GM19351 (cell line): ENCODE measurements around the gene KLHL2.
"Not testable (repeated sequence)": the region's sequence is repeated elsewhere in the genome, so short reads cannot be mapped to it uniquely, and the experiment has no call there.

ENCODE experiments used
- ATAC-seq: cut with Tn5 transposase; IDR thresholded peaks from one replicate; pipeline ENCODE4 v1.9.1; 2021; ENCODE audit warnings: mild to moderate bottlenecking, moderate library complexity; ENCODE audit not compliant: unreplicated experiment

The KLHL2 gene

DNA sequence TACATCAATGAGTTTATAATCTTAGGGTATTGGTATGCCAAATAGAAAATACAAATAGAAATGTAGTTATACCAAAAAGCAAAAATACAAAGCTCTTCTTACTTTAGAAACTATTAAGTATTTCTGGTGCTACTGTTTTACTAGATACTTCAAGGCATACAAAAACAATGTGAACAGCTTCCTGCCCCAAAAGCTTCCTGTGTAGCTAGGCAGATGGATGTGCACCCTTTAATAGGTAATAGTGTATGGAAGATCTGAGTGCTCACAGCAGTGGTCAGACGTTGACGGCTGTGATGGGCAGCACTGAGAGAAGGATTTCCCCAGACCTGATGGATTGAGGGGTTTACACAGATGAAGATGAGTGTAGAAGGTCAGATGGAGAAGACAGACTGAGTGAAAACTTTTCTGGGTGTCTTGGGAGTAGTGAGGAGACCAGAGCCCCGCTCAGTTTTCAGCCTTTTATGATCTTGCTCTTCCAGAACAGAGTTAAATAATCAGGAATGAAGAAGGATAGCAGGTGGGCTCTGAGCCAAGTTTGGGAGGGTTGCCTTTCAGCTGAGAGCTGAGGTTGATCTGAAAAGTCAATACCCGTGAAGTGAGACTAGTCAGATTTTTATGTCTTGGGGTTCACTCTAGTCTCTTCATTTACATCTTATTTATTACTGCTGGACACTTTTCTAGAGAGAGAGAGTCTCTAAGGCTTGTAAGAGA is 22.3 kb downstream of the KLHL2 start:
- ATAC-seq = not testable (repeated sequence)

DNA sequence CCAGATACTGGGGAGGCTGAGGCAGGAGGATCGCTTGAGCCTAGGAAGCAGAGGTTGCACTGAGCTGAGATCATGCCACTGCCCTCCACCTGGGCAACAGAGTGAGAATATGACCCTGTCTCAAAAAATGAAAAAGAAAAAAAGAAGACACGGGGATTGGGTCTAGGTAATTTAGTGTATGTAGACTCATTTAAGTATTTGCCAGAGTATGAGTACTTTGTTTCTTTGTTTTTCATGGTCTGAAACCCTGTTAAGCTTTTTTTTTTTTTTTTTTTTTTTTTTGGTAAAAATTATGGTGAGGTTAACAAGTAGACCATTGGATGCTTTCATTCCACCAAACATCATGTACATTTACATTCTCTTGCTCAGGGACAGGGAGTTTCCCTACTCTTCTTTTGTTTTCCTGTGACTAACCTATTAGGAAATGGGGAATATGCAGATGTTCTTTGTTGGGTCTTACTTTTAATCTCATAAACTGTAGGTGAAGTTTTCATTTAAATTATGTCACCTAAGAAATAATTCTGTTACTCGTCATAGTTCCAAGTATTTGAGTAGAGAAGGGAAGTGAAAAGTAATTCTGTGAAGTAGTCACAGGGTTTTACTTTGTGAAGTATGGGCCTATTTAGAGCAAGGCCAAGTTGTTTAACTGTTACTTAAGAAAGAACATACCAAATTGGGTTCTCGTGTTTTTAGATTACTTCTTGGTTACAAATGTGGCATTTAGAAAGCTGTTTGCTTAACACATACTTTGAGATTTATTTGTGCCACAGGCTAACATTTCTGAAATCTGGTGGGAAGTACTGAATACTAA is 25.5 kb downstream of the KLHL2 start:
- peak; percentile 78 for ATAC-seq

DNA sequence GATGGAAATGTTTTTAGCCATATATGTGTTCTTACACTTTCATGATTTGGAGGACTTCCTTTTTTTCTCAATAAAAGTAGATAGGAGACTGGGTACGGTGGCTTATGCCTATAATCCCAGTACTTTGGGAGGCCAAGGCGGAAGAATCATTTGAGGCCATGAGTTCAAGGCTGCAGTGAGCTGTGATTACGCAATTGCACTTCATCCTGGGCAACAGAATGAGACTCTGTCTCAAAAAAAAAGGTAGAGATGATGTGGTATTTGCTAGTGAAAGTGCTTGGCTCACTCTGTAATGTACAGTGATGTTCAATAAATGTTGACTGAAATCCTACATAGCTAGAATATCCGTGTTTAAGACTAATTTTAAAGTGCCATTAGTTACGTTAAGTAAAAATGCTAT is 27.4 kb downstream of the KLHL2 start:
- ATAC-seq = no peak

DNA sequence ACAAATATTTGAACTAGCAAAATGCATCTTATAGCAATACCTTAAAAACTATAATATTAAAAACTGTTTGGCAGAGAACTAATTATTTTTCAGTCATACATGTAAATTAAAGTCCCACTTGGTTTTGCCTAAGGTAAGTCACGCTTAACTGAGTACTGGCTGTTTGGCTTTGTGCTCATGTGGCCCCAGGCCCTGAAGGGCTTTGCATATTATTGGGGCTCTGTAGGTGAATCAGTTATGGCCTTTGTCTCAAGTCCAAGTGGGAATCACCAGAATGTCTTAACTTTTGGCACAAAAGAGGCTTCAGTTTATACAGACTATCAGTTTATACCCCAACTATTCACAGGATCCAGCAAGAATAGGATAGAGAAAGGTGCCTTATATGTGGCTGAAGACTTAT is 29.5 kb downstream of the KLHL2 start:
- ATAC-seq = not testable (repeated sequence)

DNA sequence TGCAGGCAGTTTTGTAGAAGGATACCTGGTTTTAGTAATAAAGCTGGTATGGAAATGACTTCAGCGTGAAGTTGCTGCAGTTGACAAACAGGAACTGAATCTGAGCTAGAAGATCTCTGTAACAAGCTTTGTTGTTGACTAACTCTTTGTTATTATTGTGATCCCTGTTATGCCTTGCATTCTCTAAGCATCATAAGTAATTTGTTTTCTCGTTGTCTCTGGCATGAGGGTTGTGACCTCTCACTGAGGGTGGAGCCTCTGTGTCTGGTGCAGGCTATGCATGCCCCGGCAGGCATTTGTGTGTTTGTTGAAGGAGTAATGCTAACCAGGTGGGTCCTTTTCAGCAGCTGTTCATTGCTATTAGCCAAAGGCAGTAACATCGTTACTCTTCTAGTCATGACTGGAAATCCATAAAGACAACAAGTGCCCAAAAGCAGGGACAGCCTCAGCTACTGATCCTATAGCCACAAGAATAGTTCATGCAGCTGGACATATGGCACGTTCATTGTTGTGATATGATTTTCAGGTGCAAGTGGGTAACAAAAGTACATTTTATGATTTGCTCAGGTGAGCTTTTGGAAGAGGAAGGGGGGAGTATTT is 30.8 kb downstream of the KLHL2 start:
- peak; percentile 71 for ATAC-seq

DNA sequence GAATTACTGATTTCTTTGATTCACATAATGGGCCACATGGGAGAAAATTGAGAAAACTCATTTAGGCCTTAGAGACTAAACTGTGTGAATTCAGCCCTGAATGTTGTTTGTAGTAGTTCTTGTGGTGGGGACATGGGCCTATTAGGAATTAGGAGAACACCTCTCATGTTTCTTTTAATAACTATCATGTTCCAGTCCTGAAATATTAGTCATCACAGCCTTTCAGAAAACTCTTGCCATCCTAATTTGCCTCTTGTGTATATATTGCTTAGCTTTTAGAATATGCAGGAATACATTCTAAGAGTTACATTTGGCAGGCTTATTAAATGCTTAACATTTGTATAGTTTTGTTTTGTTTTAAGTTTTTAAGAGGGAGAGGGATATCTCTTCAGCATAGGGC is 33.4 kb downstream of the KLHL2 start:
- peak; percentile 36 for ATAC-seq

DNA sequence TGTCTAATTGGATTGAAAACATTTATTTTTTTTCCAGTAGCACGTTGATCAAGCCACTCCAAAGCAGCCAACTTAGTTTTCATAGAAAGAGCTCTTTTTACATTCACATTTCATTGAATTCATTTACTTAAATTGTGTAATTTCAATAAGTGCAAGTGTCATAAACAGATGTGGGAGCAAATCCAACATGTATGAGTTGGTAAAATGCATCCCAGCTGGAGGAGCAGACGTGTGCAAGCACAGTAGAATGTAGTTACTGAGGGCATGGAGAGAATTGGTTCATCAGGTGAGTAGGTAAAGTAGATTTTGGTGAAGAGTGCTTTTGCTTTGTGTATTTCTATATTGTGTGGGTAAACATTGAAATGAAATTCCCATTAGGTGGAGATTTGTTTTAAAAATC is 36.8 kb downstream of the KLHL2 start:
- not testable (repeated sequence) for ATAC-seq

DNA sequence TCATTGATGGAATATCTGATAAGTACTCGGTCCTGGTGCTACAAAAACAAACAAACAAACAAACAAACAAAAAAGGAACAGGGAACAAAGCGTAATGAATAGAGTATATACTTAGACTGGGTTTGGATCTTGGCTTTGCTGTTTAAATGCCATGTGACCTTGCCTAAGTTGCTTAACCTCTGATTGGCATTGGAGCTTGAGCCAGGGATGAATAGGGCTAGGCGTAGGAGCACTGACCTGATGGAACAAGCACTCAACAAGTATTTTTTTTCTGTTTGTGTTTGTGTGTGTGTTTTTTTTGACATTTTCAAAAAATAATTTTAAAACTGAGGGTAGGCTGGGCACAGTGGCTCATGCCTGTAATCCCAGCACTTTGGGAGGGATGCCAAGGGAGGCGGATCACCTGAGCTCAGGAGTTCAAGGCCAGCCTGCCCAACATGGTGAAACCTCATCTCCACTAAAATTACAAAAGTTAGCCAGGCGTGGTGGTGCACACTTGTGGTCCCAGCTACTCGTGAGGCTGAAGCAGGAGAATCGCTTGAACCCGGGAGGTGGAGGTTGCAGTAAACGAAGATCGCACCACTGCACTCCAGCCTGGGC is 37.3 kb downstream of the KLHL2 start:
- ATAC-seq = not testable (repeated sequence)

DNA sequence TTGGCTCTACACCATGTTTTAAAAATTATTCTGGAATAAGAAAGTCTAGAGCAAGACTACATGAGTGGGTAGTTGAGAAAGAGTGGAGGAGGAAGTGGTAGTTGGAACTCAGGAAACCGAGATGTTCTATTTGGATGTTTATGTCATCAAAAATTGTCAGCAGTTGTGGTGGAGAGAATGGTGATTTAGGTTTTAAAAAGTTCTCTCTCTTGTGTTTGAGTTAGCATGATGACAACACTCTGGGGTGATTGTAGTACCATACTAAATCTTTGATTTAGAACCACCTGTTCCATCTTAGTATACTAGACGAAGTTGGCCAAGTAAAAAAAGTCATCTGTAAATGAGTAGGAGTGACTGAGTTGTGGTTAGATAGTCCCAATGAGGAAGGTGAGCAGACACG is 40.7 kb downstream of the KLHL2 start:
- no peak for ATAC-seq

DNA sequence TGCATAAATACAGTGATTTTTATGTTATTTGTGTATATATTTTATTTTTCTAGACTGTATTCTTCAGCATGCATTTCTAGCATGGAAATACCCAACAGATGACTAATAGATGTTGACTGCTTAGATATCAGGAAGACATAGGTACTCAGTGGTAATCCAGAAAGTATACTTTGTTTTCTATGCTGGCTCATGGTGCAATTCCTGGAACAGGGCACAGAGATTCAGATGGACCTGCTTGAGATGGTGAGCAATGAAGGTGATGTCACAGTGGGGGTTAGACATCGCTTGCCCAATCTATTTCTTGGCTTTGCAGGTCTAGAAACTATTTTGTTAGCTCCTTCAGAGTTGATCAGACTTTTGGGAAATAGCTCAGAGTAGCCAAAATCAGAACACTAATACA is 41.5 kb downstream of the KLHL2 start:
- not testable (repeated sequence) for ATAC-seq

DNA sequence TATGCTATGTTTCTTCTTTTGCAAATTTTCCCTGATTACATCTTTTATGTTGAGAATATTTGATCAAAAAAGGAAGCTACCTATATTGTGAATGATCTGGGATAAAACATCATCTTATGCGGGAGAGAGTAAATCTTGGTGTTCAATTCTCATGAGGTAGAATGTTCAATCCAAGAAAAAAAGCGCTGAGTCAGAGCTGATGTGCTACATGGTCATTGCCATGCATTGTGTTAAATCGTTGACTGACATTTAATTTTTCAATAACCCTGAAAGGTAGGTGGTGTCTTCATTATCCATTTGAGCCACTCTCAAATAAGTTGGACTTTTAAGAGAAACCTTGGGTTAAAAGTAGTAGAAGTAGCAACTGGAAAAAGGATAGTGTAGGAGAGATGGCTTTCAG is 47.4 kb downstream of the KLHL2 start:
- ATAC-seq = not testable (repeated sequence)

DNA sequence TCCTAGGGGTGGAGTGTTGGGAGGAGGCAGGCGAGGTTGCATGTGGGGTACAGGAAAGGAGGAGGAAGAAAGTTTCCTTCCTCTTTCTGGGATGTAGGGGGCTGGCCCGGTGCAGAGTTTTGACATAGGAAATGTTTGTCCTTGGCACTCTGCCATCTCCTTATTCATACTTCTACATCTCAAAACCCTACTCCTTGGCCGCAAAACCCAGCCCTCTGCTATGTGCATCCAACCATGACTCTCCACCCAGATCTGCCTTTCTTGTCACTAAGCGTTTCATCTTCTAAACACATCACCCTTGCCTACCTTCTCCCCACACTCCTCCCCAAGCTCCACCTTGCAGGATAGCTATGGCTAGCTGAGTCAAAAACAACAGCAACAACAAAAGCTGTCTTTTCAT is 48.1 kb downstream of the KLHL2 start:
- peak; percentile 99 for ATAC-seq

DNA sequence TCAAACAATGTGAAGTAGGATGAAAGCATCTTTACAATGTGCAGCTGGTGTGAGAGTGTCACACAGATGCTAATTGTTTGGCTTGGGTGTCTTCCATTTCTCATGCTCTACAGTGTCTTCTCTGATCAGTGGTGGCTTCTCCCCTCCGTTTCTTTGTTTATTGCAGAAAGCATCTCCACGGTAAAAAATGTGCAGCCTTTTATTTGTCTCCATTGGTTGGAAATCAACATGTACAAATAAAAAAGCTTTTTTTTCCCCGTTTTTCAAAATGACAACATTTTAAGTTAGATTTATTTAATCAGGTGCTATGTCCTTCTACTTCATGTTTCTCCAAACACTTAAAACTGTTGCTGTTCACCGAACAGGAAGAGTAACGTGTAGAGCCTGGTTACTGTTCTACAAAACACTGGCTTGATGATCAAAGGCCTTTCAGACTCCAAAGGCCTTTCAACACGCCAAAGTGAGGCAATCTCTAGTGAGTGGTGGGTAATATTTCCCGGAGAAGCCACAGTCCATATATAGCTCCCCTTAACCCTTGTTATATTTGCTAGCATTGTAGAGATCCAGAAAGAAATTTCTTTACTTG is 48.8 kb downstream of the KLHL2 start:
- ATAC-seq = not testable (repeated sequence)

DNA sequence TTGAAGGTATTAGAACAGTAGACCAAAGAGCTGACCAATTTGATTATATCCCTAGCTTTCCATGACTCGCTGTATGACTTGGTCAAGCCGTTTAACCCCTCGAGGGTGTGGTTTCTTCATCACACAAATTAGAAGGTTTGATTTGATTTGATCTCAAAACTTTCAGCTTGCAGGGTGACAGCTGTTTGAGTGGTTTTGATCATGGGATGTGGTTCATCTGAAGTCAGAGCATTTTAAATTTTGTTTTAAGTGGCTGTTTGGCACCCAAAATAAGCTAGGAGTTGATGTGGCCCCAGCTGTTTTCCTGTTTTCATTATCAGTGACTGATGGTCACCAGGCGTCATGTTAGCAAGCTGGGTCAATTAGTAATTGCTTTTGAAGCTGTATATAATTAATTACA is 52.4 kb downstream of the KLHL2 start:
- not testable (repeated sequence) for ATAC-seq

DNA sequence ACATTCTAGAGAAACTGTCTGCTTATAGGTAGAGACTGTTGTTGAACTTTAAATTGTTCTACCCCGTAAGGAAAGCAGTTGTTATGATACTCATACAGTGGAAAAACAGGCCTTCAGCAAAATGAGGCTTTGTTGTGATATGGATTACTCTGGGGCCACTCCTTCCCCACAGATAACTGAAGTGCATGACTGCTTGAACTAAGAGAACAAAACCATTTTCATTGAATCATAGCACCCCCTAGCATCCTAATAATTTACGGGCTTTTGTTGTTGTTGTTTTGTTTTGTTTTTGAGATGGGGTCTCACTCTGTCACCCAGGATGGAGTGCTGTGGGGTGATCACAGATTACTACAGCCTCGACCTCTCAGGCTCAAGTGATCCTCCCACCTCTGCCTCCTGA is 54.9 kb downstream of the KLHL2 start:
- ATAC-seq = not testable (repeated sequence)

DNA sequence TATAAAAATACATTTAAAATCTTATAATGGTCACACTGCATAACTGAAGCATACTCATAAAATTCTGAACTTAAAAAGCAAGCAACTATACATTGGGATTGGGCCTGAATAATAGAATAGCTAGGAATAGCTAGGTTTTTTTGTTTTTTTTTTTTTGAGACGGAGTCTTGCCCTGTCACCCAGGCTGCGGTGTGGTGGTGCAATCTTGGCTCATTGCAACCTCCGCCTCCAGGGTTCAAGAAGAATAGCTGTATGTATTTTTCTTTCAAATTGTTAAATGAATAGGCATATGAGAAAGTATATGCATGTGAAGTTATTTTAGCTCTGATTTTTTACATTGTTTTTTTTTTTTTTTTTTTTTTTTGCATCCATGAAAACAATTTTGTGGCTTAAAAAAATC is 56.1 kb downstream of the KLHL2 start:
- not testable (repeated sequence) for ATAC-seq

DNA sequence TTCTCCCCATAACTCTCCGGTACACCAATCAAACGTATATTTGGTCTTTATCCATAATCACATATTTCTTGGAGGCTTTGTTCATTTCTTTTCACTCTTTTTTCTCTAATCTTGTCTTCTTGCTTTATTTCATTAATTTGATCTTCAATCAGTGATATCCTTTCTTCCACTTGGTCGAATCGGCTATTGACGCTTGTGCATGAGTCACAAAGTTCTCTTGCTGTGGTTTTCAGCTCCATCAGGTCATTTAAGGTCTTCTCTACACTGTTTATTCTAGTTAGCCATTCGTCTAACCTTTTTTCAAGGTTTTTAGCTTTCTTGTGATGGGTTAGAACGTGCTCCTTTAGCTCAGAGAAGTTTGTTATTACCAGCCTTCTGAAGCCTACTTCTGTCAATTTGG is 62.6 kb downstream of the KLHL2 start:
- not testable (repeated sequence) for ATAC-seq

DNA sequence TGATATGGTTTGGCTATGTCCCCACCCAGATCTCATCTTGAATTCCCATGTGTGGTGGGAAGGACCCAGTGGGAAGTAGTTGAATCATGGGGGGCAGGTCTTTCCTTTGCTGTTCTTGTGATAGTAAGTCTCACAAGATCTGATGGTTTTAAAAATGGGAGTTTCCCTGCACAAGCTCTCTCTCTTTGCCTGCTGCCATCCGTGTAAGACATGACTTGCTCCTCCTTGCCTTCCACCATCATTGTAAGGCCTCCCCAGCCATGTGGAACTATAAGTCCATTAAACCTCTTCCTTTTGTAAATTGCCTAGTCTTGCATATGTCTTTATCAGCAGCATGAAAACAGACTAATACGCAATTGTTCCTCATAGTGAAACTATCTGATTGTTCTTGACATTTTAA is 66.1 kb downstream of the KLHL2 start:
- ATAC-seq = not testable (repeated sequence)

DNA sequence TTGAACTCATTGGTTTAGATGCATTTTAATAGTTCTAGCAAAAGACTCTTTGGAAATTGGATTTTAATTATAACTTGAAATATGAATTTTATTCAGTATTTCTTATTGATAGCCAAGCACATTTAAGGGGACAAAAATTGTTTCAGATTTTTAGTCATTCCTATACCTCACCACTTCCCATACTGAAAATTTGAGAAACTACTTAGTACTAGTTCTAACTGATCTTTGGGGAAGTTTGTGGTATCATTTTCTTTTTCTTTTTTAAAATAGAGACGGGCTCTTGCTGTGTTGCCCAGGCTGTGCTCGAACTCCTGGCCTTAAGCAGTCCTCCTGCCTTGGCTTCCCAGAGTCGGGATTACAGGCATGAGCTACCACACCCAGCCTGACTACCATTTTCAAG is 68.0 kb downstream of the KLHL2 start:
- peak; percentile 72 for ATAC-seq

DNA sequence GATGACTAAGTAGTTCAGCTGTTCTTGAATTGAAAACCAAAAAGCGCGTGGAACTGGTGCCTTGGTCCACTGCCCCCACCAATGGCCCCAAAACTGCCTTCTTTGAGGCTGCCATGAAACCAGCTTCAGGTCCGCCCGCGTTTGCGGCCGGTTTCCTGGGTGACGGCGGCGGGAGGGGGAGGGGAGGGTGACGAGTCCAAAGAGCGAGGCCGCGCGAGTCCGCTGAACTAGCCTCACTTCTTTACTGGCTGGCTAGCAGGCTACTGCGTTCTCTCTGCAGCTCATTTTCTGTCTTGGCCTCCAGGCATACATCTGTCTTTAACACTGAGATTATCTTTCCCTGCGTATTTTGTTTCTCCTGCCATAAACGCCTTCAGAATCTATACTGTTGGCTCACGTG is 72.2 kb downstream of the KLHL2 start:
- ATAC-seq = not testable (repeated sequence)

DNA sequence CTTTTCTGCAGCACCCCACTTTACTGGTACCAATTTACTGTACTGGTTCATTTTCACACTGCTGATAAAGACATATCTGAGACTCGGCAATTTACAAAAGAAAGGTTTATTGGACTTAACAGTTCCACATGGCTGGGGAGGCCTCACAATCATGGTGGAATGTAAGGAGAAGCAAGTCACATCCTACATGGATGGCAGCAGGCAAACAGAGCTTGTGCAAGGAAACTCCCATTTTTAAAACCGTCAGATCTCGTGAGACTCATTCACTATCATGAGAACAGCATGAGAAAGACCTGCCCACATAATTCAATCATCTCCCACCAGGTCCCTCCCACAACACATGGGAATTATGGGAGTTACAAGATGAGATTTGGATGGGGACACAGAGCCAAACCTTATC is 77.3 kb downstream of the KLHL2 start:
- ATAC-seq = not testable (repeated sequence)
